Spleen (tissue), 11 donors: ENCODE measurements around the gene MCCD1. TPM values are rescaled to one million over a fixed set of nuclear protein-coding genes. Genes with fewer than 3 reads are reported as not detected.

ENCODE experiments used
- DNase-seq: peaks from one replicate; pipeline ENCODE4 v3.0.0-alpha.2; 2020
- H3K27ac ChIP-seq, 8 donors: fragments of 200-600 bp; sonication (generic) in 7 of 8; 1 replicate in 4 of 8; 2 replicates in 4 of 8; pipeline versions ENCODE4 v1.5.0 to v1.8.0; 2016 to 2021; ENCODE audit warnings: inconsistent platforms in 4 of 8, mild to moderate bottlenecking in 4 of 8, moderate library complexity in 1 of 8
- H3K27me3 ChIP-seq, 7 donors: fragments of 200-600 bp; sonication (generic) in 6 of 7; replicated peaks in 1 of 7; 1 replicate in 4 of 7; 2 replicates in 3 of 7; pipeline versions ENCODE4 v1.5.0 to v1.8.0; 2016 to 2021; ENCODE audit warnings: inconsistent platforms in 3 of 7, mild to moderate bottlenecking in 1 of 7
- H3K36me3 ChIP-seq, 6 donors: fragments of 200-600 bp; sonication (generic) in 5 of 6; 1 replicate in 4 of 6; 2 replicates in 2 of 6; pipeline versions ENCODE4 v1.5.0 to v1.8.0; 2016 to 2021; ENCODE audit warnings: inconsistent platforms in 2 of 6
- H3K4me1 ChIP-seq, 6 donors: fragments of 200-600 bp; sonication (generic) in 5 of 6; 1 replicate in 3 of 6; 2 replicates in 3 of 6; pipeline versions ENCODE4 v1.5.0 to v1.8.0; 2016 to 2021; ENCODE audit warnings: inconsistent platforms in 3 of 6
- H3K4me3 ChIP-seq, 8 donors: fragments of 200-600 bp; sonication (generic) in 7 of 8; 1 replicate in 4 of 8; 2 replicates in 4 of 8; pipeline versions ENCODE4 v1.5.0 to v1.8.0; 2016 to 2021; ENCODE audit warnings: inconsistent platforms in 4 of 8, mild to moderate bottlenecking in 4 of 8, moderate library complexity in 2 of 8
- H3K9me3 ChIP-seq, 8 donors: fragments of 200-600 bp; sonication (generic) in 7 of 8; 1 replicate in 4 of 8; 2 replicates in 4 of 8; pipeline versions ENCODE4 v1.5.0 to v1.8.0; 2016 to 2021; ENCODE audit warnings: inconsistent platforms in 4 of 8
- POLR2A ChIP-seq, 3 donors: fragments of 450-650 bp; IDR thresholded peaks; one replicate each; pipeline ENCODE4 v1.5.1; 2017; ENCODE audit warnings: antibody characterized with exemption in 3 of 3, mild to moderate bottlenecking in 1 of 3
- POLR2AphosphoS5 ChIP-seq, 3 donors: sonication (generic); formaldehyde crosslinking; IDR thresholded peaks; one replicate each; pipeline ENCODE4 v1.5.1; 2017; ENCODE audit warnings: antibody characterized with exemption in 3 of 3
- WGBS, 5 donors: extraction: QIAGEN DNeasy Blood & Tissue Kit in 3 of 5; methylation state at CpG; one replicate each; pipeline versions ENCODE4 v1.1.5 to v1.1.7; 2013 to 2018; 5-methylcytosine and 5-hydroxymethylcytosine counted together
- intact Hi-C: fragments of 100-400 bp; cut with DNase I; formaldehyde crosslinking; loops from one replicate; pipeline ENCODE4 v1.15.0; 2023; ENCODE audit warnings: low total_unique reads
- polyA plus RNA-seq, 3 donors: library from polyadenylated mRNA; stranded (reverse); fragments of 200-250 nt; gene quantifications; one replicate each; pipeline ENCODE4 v1.2.1, GENCODE V29; 2013
- total RNA-seq, 7 donors: library from RNA; depleted of rRNA in 3 of 7; stranded (reverse); fragments of >200 nt in 3 of 7; fragmentation: NEBNext Ultra II Directional in 4 of 7; extraction: Animal tissue kit (Norgen Biotek cat#: 25700) in 4 of 7; gene quantifications; one replicate each; pipeline versions ENCODE4 v1.1.0 to v1.2.1, GENCODE V29; 2016 to 2021
- TF ChIP-seq, protein P1 (sequence below), 11 experiments: fragments of 200-600 bp in 7 of 11; fragments of 450-650 bp in 4 of 11; sonication (generic) in 4 of 11; IDR thresholded peaks in 8 of 11; conservative IDR thresholded peaks in 3 of 11; 1 replicate in 7 of 11; 2 replicates in 4 of 11; pipeline versions ENCODE4 v1.4.0 to v1.8.0; 2016 to 2021; ENCODE audit warnings: antibody characterized with exemption in 11 of 11, inconsistent platforms in 4 of 11, mild to moderate bottlenecking in 1 of 11
- donor health status: healthy with polysubstance abuse.
- donor health status: DM: no; HTN: no; CAD: no; lungs with moderate emphysema.
- donor health status: DM: no; HTN: no; CAD: no.
- donor health status: Bipolar disorder and iron deficiency.
- donor health status: healthy.
- donor health status: DM: no; HTN: no; CAD: no.
- donor health status: DM: yes; HTN: yes; CAD: no.

MCCD1 gene
- total and polyA plus RNA-seq, 10 donors = not detected

DNA sequence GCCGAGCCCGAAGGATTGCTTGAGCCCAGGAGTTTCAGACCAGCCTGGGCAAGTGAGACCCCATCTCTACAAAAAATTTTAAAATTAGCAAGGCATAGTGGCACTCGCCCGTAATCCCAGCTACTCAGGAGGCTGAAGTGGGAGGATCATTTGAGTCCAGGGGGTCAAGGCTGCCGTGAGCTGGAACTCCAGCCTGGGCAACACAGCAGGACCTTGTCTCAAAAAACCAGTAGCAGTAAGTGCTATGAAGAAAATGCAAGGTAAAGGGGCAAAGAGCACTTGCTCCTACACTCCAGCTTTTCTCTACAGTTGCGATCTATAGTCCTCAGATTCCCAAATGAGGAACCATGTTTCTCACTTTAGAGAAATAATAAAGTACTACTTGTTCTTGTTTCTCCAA lies 14.9 kb downstream of the MCCD1 start:
- H3K27me3 ChIP-seq = no peaks in the 10 kb centered on the region
- no peak for TF ChIP-seq POLR2AphosphoS5 (IDR thresholded peaks at IDR 0.05)
- TF ChIP-seq, protein P1, sequence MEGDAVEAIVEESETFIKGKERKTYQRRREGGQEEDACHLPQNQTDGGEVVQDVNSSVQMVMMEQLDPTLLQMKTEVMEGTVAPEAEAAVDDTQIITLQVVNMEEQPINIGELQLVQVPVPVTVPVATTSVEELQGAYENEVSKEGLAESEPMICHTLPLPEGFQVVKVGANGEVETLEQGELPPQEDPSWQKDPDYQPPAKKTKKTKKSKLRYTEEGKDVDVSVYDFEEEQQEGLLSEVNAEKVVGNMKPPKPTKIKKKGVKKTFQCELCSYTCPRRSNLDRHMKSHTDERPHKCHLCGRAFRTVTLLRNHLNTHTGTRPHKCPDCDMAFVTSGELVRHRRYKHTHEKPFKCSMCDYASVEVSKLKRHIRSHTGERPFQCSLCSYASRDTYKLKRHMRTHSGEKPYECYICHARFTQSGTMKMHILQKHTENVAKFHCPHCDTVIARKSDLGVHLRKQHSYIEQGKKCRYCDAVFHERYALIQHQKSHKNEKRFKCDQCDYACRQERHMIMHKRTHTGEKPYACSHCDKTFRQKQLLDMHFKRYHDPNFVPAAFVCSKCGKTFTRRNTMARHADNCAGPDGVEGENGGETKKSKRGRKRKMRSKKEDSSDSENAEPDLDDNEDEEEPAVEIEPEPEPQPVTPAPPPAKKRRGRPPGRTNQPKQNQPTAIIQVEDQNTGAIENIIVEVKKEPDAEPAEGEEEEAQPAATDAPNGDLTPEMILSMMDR (IDR thresholded peaks at IDR 0.05 in 8 of 11, conservative IDR thresholded peaks at IDR 0.05 in 3 of 11) = no peak
- no peak for TF ChIP-seq POLR2A (IDR thresholded peaks at IDR 0.05)
- peaks cover 0 to 19% (median 17%) of the 10 kb centered on the region in 6 donors for H3K36me3 ChIP-seq
- 94 to 98% (median 96%) methylated on average over 6 of the region's 6 CpGs for WGBS, 5 donors
- H3K27ac ChIP-seq = peak overlapping the region in 1 of 8 donors; percentile 96
- no peak overlapping the region for H3K4me3 ChIP-seq
- H3K4me1 ChIP-seq = peaks cover 36 to 67% (median 58%) of the 10 kb centered on the region in 6 donors
- intact Hi-C loops = no loop called here
- no peak for DNase-seq
- H3K9me3 ChIP-seq = no peaks in the 10 kb centered on the region

DNA sequence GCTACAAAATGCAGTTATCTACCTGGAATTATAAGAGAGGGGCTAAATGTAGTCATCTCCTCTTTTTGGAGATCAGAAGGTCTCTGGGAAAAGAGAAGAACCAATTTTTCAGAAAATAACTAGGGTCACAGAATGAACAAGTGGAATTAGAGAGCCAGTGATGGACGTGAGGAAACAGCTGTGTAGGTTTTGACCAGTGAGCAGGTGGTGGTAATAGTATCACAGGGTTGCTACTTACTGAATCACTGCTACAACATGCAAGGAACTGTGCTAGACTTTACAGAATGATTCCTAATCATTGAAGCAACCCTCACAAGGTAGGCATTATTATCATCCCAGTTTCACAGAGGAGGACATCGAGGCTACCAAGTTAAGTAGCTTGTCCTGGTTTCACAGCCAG lies 15.9 kb downstream of the MCCD1 start:
- Histone ChIP-seq H3K36me3 (peaks cover 0 to 18% (median 7%) of the 10 kb centered on the region in 6 donors), H3K27ac (no peak overlapping the region), H3K9me3 (no peaks in the 10 kb centered on the region), H3K4me3 (no peak overlapping the region), H3K4me1 (peaks cover 32 to 67% (median 58%) of the 10 kb centered on the region in 6 donors), H3K27me3 (no peaks in the 10 kb centered on the region)
- intact Hi-C loops = no loop called here
- no peak for TF ChIP-seq POLR2A (IDR thresholded peaks at IDR 0.05)
- TF ChIP-seq, protein P1 (IDR thresholded peaks at IDR 0.05 in 8 of 11, conservative IDR thresholded peaks at IDR 0.05 in 3 of 11) = no peak
- TF ChIP-seq POLR2AphosphoS5 (IDR thresholded peaks at IDR 0.05) = no peak
- WGBS, 5 donors = 73 to 89% (median 80%) methylated on average over 2 of the region's 2 CpGs
- DNase-seq = no peak

DNA sequence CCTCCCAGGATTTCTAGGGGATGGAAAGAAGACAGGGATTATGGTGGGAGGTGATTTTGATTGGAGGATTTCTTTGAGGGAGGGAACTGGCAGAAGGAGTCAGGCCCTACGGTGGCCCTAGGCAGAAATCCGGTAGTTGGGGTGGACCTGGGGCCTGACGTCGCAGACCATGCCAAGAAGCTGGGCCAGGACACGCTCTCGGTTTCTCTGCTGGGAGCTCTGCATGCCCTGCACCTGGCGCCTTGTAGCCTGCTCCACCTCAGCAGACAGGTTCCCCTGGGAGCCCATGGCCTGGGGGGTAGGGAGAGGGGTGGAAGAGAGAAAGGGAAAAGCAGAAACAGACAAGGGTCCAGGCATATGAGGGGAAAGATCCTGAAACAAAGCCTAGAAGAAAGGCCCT lies 16.5 kb downstream of the MCCD1 start:
- Histone ChIP-seq H3K27me3 (no peaks in the 10 kb centered on the region), H3K4me3 (no peak overlapping the region), H3K4me1 (peaks cover 26 to 67% (median 53%) of the 10 kb centered on the region in 6 donors), H3K27ac (no peak overlapping the region), H3K36me3 (peaks cover 0 to 18% (median 1%) of the 10 kb centered on the region in 6 donors), H3K9me3 (no peaks in the 10 kb centered on the region)
- intact Hi-C loops = no loop called here
- TF ChIP-seq POLR2A (IDR thresholded peaks at IDR 0.05) (no peak), POLR2AphosphoS5 (IDR thresholded peaks at IDR 0.05) (no peak)
- TF ChIP-seq, protein P1 (IDR thresholded peaks at IDR 0.05 in 8 of 11, conservative IDR thresholded peaks at IDR 0.05 in 3 of 11) = no peak
- 72 to 93% (median 87%) methylated on average over 7 of the region's 7 CpGs for WGBS, 5 donors
- DNase-seq = no peak

DNA sequence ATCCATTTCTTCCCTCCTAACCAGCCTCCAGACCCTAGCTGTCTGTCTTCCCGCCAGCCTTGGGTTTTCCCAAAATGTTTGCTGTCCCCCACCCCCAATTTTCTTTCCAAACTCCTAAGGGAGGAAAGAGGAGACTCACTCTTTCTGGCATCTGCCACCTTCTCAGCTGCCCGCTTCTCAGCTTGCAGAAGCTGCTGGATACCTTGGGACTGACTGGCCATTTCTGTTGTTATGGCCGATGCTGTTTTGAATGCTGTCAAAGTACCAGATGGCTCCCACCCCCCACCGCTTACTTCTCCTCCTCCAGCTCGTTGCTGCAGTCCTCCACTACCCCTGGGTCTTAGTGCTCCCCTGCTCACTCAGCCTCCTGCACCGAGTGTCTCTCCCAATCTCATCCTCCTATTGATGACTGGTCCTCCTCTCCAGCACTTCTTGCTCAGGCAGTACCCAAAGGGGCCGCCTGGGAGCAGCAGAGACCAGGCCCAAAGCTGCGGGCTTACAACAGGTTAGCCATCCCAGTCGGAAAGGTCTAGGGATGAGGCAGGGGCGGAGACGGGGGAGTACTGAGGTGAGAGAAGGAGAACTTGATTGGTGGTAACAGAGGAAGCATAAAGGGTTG lies 17.7 kb downstream of the MCCD1 start, which contains the start of gene ATP6V1G2:
ATP6V1G2 (minus strand) TSS at position 270 of the 619 bp plus-strand sequence; CDS start at position 221, 49 bp downstream.
- Histone ChIP-seq H3K27me3 (no peaks in the 10 kb centered on the region), H3K27ac (peak within 1 kb of the TSS; percentile 69 to 92 (median 87)), H3K4me1 (peaks cover 23 to 69% (median 55%) of the 10 kb centered on the region in 6 donors), H3K4me3 (peak within 1 kb of the TSS; percentile 34 to 73 (median 40)), H3K9me3 (no peaks in the 10 kb centered on the region), H3K36me3 (peaks cover 0 to 25% (median 5%) of the 10 kb centered on the region in 6 donors)
- TF ChIP-seq, protein P1 (IDR thresholded peaks at IDR 0.05 in 8 of 11, conservative IDR thresholded peaks at IDR 0.05 in 3 of 11) = peak; percentile 86 to 99 (median 96)
- TF ChIP-seq POLR2A (IDR thresholded peaks at IDR 0.05) (no peak), POLR2AphosphoS5 (IDR thresholded peaks at IDR 0.05) (peak in 2 of 3 donors; percentile 72 to 78)
- 8 to 13% (median 12%) methylated on average over 11 of the region's 11 CpGs for WGBS, 5 donors
- peak; percentile 95 for DNase-seq
- intact Hi-C loops = loop anchor here (2.0 kb wide), 1 partner anchor 52 kb away; no protein-coding TSS in a partner anchor
